NCI-H1092 treated with DMSO at 0.1 percent for 48 hours (cell line): ENCODE results near the gene NR1H4.
"Not testable (repeated sequence)": the region's sequence is repeated elsewhere in the genome, so short reads cannot be mapped to it uniquely, and the experiment has no call there.

Source experiments
- DNase-seq: peaks from one replicate; lab custom pipeline; 2025; lab: John Stamatoyannopoulos, UW

Gene NR1H4

GRCh38 chr12:100515968-100516367 is 42.3 kb downstream of the NR1H4 start:
- DNase-seq = no peak

- no peak for DNase-seq
Observed at GRCh38 chr12:100518376-100518775, 44.7 kb downstream of the NR1H4 start.

- DNase-seq = no peak
Observed at GRCh38 chr12:100520048-100520769, 46.5 kb downstream of the NR1H4 start.

- DNase-seq = no peak
Observed at GRCh38 chr12:100521958-100522357, 48.3 kb downstream of the NR1H4 start.

DNA sequence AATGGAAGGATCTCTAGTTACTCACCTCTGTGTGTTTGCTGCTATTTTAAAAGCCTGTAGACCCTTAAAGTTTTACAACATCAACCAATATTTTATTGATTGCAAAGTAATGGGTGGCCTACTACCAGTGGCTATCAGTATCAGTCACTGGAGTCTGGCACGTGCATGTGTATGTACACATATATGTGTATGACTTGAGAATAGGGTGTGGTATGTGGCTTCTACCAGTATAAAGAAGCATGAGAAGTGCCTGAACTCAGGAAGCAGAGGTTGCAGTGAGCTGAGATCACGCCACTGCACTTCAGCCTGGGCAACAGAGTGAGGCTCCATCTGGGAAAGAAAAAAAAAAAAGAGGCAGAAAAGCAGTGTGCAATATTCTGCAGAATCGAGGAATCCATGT is 54.4 kb downstream of the NR1H4 start:
- no peak for DNase-seq

DNA sequence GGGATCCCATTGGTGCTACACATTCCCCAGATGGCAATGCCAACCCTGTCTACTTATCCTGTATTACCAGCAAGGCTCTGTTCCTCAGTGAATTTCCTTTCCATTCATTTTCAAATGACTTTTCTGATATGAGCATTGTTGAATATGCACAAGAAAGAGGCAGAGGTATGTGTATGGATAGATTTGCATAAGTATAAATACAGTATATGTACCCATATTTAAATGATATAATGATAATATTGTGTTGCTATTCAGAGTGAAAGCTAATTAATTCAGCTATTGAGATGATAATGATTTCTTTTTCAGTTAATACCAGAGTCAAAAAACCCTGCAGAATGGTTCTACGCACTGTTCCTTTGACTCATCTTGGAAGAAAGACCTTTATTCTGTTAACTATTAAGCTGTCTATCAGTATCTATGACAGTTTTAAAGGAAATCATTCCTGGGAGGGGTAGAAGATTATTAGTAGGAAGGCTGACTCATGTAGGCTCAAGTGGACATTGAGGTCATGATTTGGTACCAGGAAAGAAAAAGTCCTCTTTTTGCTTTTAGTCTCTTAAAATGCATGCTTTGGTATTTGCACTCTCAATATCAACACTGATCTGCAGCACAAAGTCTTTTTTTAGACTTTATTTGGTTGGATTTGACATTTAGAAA is 54.9 kb downstream of the NR1H4 start:
- no peak for DNase-seq

DNA sequence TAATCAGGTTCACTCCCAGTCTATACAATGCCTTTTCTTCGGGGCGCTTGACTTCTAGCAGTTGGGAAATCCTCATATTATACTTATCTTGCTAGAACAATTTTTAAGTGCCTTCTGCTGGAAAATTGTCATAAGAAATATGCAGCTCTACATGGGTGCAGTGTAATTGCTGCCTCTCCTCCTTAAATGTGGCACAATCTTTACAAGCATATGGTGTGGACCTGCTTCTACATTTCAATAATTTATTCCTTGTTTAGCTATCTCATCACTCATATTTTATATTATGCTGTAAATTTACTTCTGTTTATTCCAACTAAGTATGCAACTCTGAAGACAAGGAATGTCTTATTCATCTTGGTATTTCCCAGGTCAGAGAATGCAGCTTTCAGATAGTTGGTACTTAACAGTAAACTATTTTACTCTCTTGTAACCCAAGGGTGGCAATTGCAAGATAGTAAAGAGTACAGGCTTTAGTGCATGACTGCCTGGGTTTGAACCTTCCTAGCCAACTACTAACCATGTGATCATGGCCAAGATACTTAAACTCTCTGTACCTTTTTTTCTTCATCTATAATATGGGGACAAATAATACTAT is 56.2 kb downstream of the NR1H4 start:
- DNase-seq = no peak

DNA sequence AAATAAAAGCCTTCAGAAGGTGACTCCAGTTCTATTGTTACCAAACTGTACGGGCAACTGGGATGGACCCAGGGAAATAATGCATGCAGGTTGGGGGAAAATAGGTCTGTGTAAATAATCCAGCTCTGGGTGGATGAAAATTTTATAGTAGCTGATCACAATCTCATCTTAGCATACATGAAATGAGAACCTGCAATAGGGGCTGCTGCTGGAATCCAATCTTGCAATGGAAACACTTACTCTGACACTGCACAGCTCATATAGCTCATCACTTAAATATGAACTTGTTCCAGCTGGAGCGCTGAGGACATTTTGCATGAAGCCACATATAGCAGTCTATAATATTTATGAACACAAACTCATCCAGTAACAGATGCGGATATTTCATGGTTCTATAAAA is 59.7 kb downstream of the NR1H4 start:
- DNase-seq = no peak

GRCh38 chr12:100534625-100535227 is 61.1 kb downstream of the NR1H4 start:
- no peak for DNase-seq

GRCh38 chr12:100539202-100539601 is 65.5 kb downstream of the NR1H4 start:
- no peak for DNase-seq

- no peak for DNase-seq
Observed at GRCh38 chr12:100544165-100544564, 70.5 kb downstream of the NR1H4 start.

- no peak for DNase-seq
Observed at GRCh38 chr12:100545092-100545491, 71.4 kb downstream of the NR1H4 start.

- DNase-seq = no peak
Observed at GRCh38 chr12:100553936-100554335, 80.3 kb downstream of the NR1H4 start.

DNA sequence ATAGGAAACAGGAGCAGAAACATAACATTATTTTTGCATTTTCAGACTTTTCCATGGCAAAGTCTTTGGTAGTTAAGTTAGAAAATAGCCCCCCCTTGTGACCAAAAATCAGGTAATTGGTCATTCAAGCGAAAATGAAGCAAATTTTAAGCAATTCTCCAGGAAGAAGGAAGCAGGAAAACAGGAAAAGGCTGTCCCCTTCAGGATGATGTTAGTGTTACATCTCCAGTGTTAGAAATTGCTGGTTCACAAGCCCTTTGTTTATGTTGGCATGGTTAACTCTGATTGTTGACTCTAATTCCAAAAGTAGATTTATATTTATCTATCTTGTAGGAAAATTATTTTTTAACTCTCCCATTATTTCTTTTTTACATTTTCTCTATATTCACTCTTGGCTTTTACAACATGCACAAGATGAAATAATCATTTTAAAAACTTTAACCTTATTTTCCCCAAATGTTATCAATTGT is 81.0 kb downstream of the NR1H4 start:
- peak; percentile 63 for DNase-seq

GRCh38 chr12:100555722-100556121 is 82.1 kb downstream of the NR1H4 start:
- DNase-seq = no peak

DNA sequence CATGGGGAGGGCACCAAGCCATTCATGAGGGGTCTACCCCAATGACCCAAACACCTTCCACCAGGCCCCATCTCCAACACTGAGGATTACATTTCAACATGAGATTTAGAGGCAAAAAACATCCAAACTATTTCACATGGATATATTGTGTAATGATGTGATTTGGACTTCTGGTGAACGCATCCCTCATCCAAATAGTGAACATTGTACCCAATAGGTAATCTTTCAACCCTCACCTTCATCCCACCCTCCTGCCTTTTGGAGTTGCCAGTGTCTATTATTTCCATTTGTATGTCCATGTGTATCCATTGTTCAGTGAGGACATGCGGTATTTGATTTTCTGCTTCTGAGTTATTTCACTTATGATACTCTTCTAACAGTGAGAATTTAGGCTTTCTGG is 83.7 kb downstream of the NR1H4 start:
- DNase-seq = no peak

GRCh38 chr12:100559261-100559660 is 85.6 kb downstream of the NR1H4 start:
- DNase-seq = not testable (repeated sequence)

- no peak for DNase-seq
Observed at GRCh38 chr12:100564090-100564489, 90.4 kb downstream of the NR1H4 start.

DNA sequence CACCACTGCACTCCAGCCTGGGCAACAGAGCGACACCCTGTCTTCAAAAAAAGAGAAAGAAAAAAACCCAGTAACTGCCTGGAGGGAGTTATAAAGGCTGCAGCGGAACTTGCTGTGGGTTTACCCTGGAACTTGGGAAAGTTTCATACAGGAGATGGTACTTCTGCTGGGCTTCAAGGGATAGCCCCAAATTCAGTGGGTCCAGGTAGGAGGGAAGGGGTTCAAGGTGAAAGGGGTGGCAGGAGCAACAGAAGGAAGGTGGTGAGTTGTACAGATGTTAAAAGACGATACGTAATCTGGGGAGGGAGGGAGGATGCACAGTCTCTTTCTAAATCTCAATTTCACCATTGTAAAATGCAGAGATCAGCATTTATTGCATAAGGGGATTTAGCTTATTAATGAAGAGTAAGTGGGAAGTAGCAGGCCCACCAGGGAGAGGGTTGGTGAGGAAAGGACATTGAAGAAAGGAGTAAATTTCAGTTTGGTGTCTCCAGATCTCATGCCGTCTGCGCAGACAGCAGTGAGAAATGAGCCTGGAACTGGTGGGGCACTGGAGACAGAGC is 91.3 kb downstream of the NR1H4 start:
- DNase-seq = no peak

GRCh38 chr12:100565987-100566545 is 92.4 kb downstream of the NR1H4 start:
- no peak for DNase-seq

GRCh38 chr12:100566887-100567637 is 93.4 kb downstream of the NR1H4 start:
- no peak for DNase-seq
